Activated CD4-positive, alpha-beta memory T cell treated with anti-CD3 and anti-CD28 coated beads, Interleukin-2, amount 10 ng/mL, durations not matched to agents 7 days and 5 days (primary cell): ENCODE results near the gene P2RX2. TPM values are rescaled to one million over a fixed set of nuclear protein-coding genes. Genes with fewer than 3 reads are reported as not detected.
A peak's percentile ranks its signal among the peaks of the same experiment; 100 is the strongest.

ENCODE experiments used
- CTCF ChIA-PET: fragments of 350-600 bp; sonication (Branson Sonifier 250); formaldehyde crosslinking; loops from one replicate; lab custom pipeline; 2021; ENCODE audit warnings: antibody characterized with exemption, inconsistent platforms; lab: Charles Lee
- POLR2A ChIA-PET: fragments of 350-600 bp; sonication (Branson Sonifier 250); formaldehyde crosslinking; loops from one replicate; lab custom pipeline; 2021; ENCODE audit warnings: antibody characterized with exemption; lab: Charles Lee
- DNase-seq: peaks from one replicate; pipeline ENCODE4 v3.0.0-alpha.2; 2020
- H3K27ac Mint-ChIP-seq: one replicate; pipeline ENCODE4 v1.8.0; 2021; ENCODE audit warnings: mild to moderate bottlenecking, mixed read lengths
- H3K27me3 Mint-ChIP-seq: one replicate; pipeline ENCODE4 v1.8.0; 2021; ENCODE audit warnings: mixed read lengths
- H3K36me3 Mint-ChIP-seq: one replicate; pipeline ENCODE4 v1.8.0; 2021; ENCODE audit warnings: low read depth, mixed read lengths
- H3K4me1 Mint-ChIP-seq: one replicate; pipeline ENCODE4 v1.8.0; 2021; ENCODE audit warnings: mixed read lengths
- H3K4me3 Mint-ChIP-seq: one replicate; pipeline ENCODE4 v1.8.0; 2021; ENCODE audit warnings: mild to moderate bottlenecking, mixed read lengths
- H3K9me3 Mint-ChIP-seq: one replicate; pipeline ENCODE4 v1.8.0; 2021; ENCODE audit warnings: mixed read lengths
- total RNA-seq, 2 experiments: library from RNA; stranded (reverse); gene quantifications; one replicate each; pipeline ENCODE4 v1.2.3, GENCODE V29; 2021

P2RX2 gene
- total RNA-seq = not detected

DNA sequence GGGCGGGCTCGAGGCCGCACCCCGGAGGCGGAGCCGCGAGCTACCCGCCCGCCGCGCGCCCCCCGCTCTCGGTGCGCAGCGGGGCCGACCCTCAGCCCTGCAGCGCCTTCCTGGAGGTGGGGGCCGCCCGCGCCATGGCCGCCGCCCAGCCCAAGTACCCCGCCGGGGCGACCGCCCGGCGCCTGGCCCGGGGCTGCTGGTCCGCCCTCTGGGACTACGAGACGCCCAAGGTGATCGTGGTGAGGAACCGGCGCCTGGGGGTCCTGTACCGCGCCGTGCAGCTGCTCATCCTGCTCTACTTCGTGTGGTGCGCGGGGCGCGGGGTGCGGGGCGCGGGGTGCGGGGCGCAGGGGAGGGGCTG is at the start of gene P2RX2:
TSS of gene P2RX2 (plus strand) at position 94 of the 361 bp plus-strand sequence. CDS start at position 135, 41 bp downstream.
- Mint-ChIP-seq H3K9me3 (peaks cover 8% of the 10 kb centered on the region), H3K4me3 (peak within 1 kb of the TSS; percentile 34), H3K27me3 (peaks cover 20% of the 10 kb centered on the region), H3K4me1 (peaks cover 13% of the 10 kb centered on the region), H3K36me3 (peaks cover 15% of the 10 kb centered on the region), H3K27ac (no peak within 1 kb of the TSS)
- ChIA-PET CTCF (no interaction called here), POLR2A (interaction anchor here (1.0 kb wide), 1 partner anchor 13 kb away, joined by 3 read pairs; no protein-coding TSS in a partner anchor)
- no peak for DNase-seq

- no peak overlapping the region for H3K4me3 Mint-ChIP-seq
- POLR2A ChIA-PET = no interaction called here
- no peaks in the 10 kb centered on the region for H3K27me3 Mint-ChIP-seq
- H3K27ac Mint-ChIP-seq = no peak overlapping the region
- no peak for DNase-seq
- CTCF ChIA-PET = no interaction called here
- H3K9me3 Mint-ChIP-seq = no peaks in the 10 kb centered on the region
- no peaks in the 10 kb centered on the region for H3K36me3 Mint-ChIP-seq
- no peaks in the 10 kb centered on the region for H3K4me1 Mint-ChIP-seq
These were observed 49.6 kb upstream of the P2RX2 start for GRCh38 chr12:132568826-132569480.

DNA sequence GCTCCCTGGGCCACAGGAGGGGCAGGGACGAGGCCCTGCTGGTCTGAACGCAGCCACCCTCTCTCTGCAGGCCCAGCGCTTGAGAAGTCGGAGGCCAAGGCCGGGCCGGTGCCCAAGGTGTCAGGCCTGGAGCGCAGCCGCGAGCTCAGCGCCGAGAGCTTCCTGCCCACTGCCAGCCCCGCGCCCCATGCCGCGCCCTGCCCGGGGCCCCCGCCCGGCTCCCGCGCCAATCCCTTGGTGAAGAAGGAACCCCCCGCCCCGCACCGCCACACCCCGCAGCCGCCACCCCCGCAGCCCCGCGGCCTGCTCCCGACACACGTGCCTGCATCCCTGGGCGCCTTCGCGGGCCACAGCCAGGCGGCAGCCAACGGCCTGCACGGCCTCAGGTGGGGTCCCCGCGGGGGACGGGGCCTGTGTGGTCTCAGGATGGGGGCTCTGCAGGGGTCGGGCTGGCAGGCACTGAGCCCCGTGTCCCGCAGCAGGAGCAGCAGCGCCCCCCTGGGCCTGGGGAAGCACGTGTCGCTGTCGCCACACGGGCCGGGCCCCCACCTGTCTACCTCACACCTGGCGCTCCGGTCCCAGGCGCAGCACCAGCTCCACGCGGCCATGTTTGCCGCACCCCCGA is 48.6 kb upstream of the P2RX2 start:
- ChIA-PET CTCF (no interaction called here), POLR2A (no interaction called here)
- H3K36me3 Mint-ChIP-seq = no peaks in the 10 kb centered on the region
- no peak for DNase-seq
- H3K9me3 Mint-ChIP-seq = no peaks in the 10 kb centered on the region
- H3K27ac Mint-ChIP-seq = no peak overlapping the region
- no peaks in the 10 kb centered on the region for H3K4me1 Mint-ChIP-seq
- H3K27me3 Mint-ChIP-seq = no peaks in the 10 kb centered on the region
- H3K4me3 Mint-ChIP-seq = no peak overlapping the region

DNA sequence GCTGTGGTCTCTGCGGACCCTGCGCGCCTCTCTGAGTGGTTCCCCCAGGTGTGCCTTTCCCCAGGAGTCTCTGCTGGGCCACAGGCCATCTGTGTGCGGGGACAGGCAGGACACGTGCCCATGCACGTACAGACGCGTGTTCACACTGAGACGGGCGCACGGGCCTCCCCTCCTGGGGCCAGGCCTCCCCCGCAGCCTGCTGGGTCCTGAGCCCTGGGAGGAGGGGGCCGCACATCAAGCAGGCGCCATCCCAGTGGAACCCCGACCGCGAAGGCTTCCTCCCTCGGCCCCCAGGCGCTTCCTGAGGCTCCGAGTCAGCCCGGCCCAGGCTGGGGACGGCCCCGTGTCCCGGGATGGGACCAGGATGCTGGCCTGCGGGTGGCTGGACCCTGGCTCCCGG is 47.9 kb upstream of the P2RX2 start:
- Mint-ChIP-seq H3K36me3 (no peaks in the 10 kb centered on the region), H3K27ac (no peak overlapping the region), H3K4me1 (no peaks in the 10 kb centered on the region), H3K9me3 (no peaks in the 10 kb centered on the region), H3K4me3 (no peak overlapping the region), H3K27me3 (no peaks in the 10 kb centered on the region)
- ChIA-PET POLR2A (no interaction called here), CTCF (no interaction called here)
- DNase-seq = no peak

DNA sequence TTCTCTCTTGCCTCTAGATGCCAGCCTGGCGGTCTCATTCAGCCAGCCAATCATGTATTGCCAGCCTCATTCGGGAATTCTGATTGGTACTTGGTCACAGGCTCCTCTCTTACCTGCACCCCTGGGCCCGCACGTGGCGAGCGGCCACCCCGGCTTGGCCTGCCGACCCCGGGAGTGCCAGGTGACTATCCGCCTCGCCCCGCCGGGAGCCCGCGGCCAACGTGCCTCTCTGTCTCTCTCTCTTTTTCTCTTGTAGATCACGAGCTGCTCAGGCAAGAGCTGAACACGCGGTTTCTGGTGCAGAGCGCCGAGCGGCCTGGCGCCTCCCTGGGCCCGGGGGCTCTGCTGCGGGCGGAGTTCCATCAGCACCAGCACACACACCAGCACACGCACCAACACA is 47.5 kb upstream of the P2RX2 start:
- Mint-ChIP-seq H3K4me3 (no peak overlapping the region), H3K4me1 (no peaks in the 10 kb centered on the region), H3K27me3 (no peaks in the 10 kb centered on the region), H3K9me3 (no peaks in the 10 kb centered on the region), H3K27ac (no peak overlapping the region), H3K36me3 (no peaks in the 10 kb centered on the region)
- POLR2A ChIA-PET = no interaction called here
- CTCF ChIA-PET = no interaction called here
- no peak for DNase-seq

- Mint-ChIP-seq H3K4me3 (no peak overlapping the region), H3K36me3 (no peaks in the 10 kb centered on the region), H3K9me3 (no peaks in the 10 kb centered on the region), H3K27me3 (no peaks in the 10 kb centered on the region), H3K4me1 (no peaks in the 10 kb centered on the region), H3K27ac (no peak overlapping the region)
- POLR2A ChIA-PET = no interaction called here
- CTCF ChIA-PET = no interaction called here
- no peak for DNase-seq
These were observed 47.0 kb upstream of the P2RX2 start for GRCh38 chr12:132571598-132571997.

GRCh38 chr12:132572106-132572505 is 46.5 kb upstream of the P2RX2 start:
- Mint-ChIP-seq H3K27me3 (no peaks in the 10 kb centered on the region), H3K4me3 (no peak overlapping the region), H3K9me3 (no peaks in the 10 kb centered on the region), H3K4me1 (no peaks in the 10 kb centered on the region), H3K36me3 (no peaks in the 10 kb centered on the region), H3K27ac (no peak overlapping the region)
- no peak for DNase-seq
- ChIA-PET POLR2A (no interaction called here), CTCF (no interaction called here)

DNA sequence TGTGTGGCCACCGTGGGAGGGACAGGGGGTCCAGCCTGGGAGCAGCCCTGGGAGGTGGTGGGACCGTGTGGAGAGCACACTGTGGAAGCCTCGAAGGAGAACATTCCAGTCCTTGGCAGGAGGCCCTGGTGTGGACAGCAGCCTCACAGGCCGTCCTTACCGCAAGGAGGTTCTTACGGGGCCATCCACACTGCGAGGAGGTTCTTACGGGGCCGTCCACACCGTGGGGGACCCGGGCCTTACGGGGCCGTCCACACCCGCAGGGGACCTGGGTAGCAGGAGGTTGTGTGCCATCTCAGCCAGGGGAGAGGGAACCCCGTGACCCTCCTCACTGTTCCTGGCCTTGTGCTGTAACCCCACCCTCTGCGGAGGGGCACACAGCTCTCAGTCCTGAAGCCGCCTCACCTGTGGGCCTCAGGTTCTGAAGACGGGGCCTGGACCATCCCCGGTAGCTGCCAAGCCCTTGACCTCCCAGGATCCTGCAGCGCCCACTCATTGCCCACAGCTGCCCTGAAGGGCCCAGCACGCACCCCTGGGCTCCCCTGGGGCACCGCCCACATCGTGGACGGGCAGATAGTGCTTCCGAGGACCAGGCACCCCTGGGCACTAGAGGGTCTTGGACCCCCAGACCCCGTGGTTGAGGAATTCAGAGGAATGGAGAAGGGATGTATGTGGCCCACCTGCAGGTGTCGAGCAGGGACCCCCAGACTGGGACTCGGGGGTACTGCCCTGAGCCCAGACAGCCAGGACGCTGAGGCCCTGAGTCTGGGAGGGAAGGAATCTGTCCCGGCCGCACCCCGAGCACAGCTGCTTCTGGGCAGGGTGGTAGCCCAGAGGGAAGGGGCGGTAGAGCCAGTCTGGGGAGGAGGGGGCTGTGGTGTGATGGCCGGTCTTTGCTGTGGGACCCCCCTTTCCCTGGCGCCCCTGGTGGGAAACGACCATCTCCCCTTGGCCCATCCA is 45.5 kb upstream of the P2RX2 start:
- H3K27me3 Mint-ChIP-seq = no peaks in the 10 kb centered on the region
- no peaks in the 10 kb centered on the region for H3K9me3 Mint-ChIP-seq
- H3K36me3 Mint-ChIP-seq = peaks cover 4% of the 10 kb centered on the region
- DNase-seq = no peak
- CTCF ChIA-PET = no interaction called here
- POLR2A ChIA-PET = no interaction called here
- no peak overlapping the region for H3K27ac Mint-ChIP-seq
- H3K4me3 Mint-ChIP-seq = no peak overlapping the region
- H3K4me1 Mint-ChIP-seq = no peaks in the 10 kb centered on the region

GRCh38 chr12:132574271-132574996 is 44.1 kb upstream of the P2RX2 start:
- ChIA-PET POLR2A (no interaction called here), CTCF (no interaction called here)
- no peaks in the 10 kb centered on the region for H3K4me1 Mint-ChIP-seq
- peaks cover 4% of the 10 kb centered on the region for H3K36me3 Mint-ChIP-seq
- no peak for DNase-seq
- no peak overlapping the region for H3K27ac Mint-ChIP-seq
- no peaks in the 10 kb centered on the region for H3K9me3 Mint-ChIP-seq
- no peaks in the 10 kb centered on the region for H3K27me3 Mint-ChIP-seq
- no peak overlapping the region for H3K4me3 Mint-ChIP-seq

DNA sequence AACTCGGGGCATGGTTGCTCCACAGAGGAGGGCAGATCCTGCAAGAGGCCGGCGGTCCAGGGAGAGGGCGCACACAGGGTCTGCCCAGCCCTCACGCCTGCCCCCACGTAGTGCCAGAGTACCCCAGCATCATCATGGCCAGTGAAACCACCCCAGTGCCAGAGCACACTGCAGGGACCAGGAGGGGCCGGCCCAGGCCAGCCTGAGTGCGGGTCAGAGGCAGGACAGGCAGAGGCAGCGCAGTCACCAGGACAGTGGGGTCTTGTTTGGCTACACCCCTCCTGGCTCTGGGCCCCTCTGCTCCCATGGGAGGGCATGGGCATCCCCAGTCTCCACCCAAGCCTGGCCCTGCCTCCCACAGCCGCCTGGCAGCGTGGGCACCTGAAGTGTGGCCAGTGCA is 42.9 kb upstream of the P2RX2 start:
- DNase-seq = no peak
- Mint-ChIP-seq H3K4me1 (no peaks in the 10 kb centered on the region), H3K36me3 (peaks cover 4% of the 10 kb centered on the region), H3K4me3 (no peak overlapping the region), H3K27ac (no peak overlapping the region), H3K9me3 (no peaks in the 10 kb centered on the region), H3K27me3 (no peaks in the 10 kb centered on the region)
- ChIA-PET CTCF (no interaction called here), POLR2A (no interaction called here)

- Mint-ChIP-seq H3K36me3 (peaks cover 4% of the 10 kb centered on the region), H3K4me3 (no peak overlapping the region), H3K4me1 (no peaks in the 10 kb centered on the region), H3K27ac (no peak overlapping the region), H3K9me3 (no peaks in the 10 kb centered on the region), H3K27me3 (no peaks in the 10 kb centered on the region)
- DNase-seq = no peak
- ChIA-PET POLR2A (no interaction called here), CTCF (no interaction called here)
These were observed 41.9 kb upstream of the P2RX2 start for GRCh38 chr12:132576701-132577100.

GRCh38 chr12:132577191-132577920 is 41.2 kb upstream of the P2RX2 start:
- POLR2A ChIA-PET = no interaction called here
- DNase-seq = no peak
- Mint-ChIP-seq H3K4me3 (no peak overlapping the region), H3K27ac (no peak overlapping the region), H3K4me1 (no peaks in the 10 kb centered on the region), H3K36me3 (peaks cover 4% of the 10 kb centered on the region), H3K9me3 (no peaks in the 10 kb centered on the region), H3K27me3 (no peaks in the 10 kb centered on the region)
- CTCF ChIA-PET = no interaction called here
